HEK293T (cell line): ENCODE data around the gene MFSD11.

Source experiments
- CTCF ChIA-PET: fragments of 350-600 bp; formaldehyde crosslinking; extraction: SDS; loops from one replicate; lab custom pipeline; 2021; ENCODE audit warnings: antibody characterized with exemption, inconsistent platforms; lab: Yijun Ruan, JAX
- POLR2A ChIA-PET: fragments of 350-600 bp; formaldehyde crosslinking; extraction: SDS; loops from one replicate; lab custom pipeline; 2020; ENCODE audit warnings: antibody characterized with exemption, inconsistent platforms; lab: Yijun Ruan, JAX
- DNase-seq: peaks from one replicate; pipeline ENCODE4 v3.0.0; 2012; ENCODE audit warnings: mixed read lengths; ENCODE audit errors: extremely low spot score
- ARNT ChIP-seq: fragments of 450-650 bp; IDR thresholded peaks from 2 replicates; pipeline ENCODE4 v1.6.1; 2017; ENCODE audit warnings: mild to moderate bottlenecking
- BHLHE40 ChIP-seq: fragments of 450-650 bp; IDR thresholded peaks from 2 replicates; pipeline ENCODE4 v1.6.1; 2016; ENCODE audit warnings: mild to moderate bottlenecking, moderate library complexity, borderline replicate concordance
- CTBP1 ChIP-seq: fragments of 450-650 bp; IDR thresholded peaks from 2 replicates; pipeline ENCODE4 v1.6.1; 2016; ENCODE audit warnings: borderline replicate concordance
- ELF4 ChIP-seq: fragments of 450-650 bp; IDR thresholded peaks from 2 replicates; pipeline ENCODE4 v1.6.1; 2017; ENCODE audit warnings: antibody characterized with exemption
- FOXA1 ChIP-seq: fragments of 450-650 bp; IDR thresholded peaks from 2 replicates; pipeline ENCODE4 v1.6.1; 2016; ENCODE audit warnings: mild to moderate bottlenecking
- FOXK2 ChIP-seq: fragments of 450-650 bp; IDR thresholded peaks from 2 replicates; pipeline ENCODE4 v1.6.1; 2016; ENCODE audit warnings: mild to moderate bottlenecking
- FOXM1 ChIP-seq: fragments of 450-650 bp; IDR thresholded peaks from 2 replicates; pipeline ENCODE4 v1.6.1; 2017; ENCODE audit warnings: mild to moderate bottlenecking, borderline replicate concordance
- HDGF ChIP-seq: fragments of 450-650 bp; IDR thresholded peaks from 2 replicates; pipeline ENCODE4 v1.6.1; 2017; ENCODE audit warnings: antibody characterized with exemption, borderline replicate concordance
- L3MBTL2 ChIP-seq: fragments of 450-650 bp; conservative IDR thresholded peaks from 2 replicates; pipeline ENCODE4 v1.6.1; 2016; ENCODE audit warnings: mild to moderate bottlenecking
- LEF1 ChIP-seq: fragments of 450-650 bp; IDR thresholded peaks from 2 replicates; pipeline ENCODE4 v1.6.1; 2017; ENCODE audit warnings: mild to moderate bottlenecking, borderline replicate concordance
- NFRKB ChIP-seq: fragments of 450-650 bp; IDR thresholded peaks from 2 replicates; pipeline ENCODE4 v1.6.1; 2016; ENCODE audit warnings: mild to moderate bottlenecking, moderate library complexity
- PKNOX1 ChIP-seq: fragments of 450-650 bp; IDR thresholded peaks from 2 replicates; pipeline ENCODE4 v1.6.1; 2016
- SP1 ChIP-seq: fragments of 450-650 bp; IDR thresholded peaks from 2 replicates; pipeline ENCODE4 v1.6.1; 2017
- SUZ12 ChIP-seq: fragments of 450-650 bp; IDR thresholded peaks from 2 replicates; pipeline ENCODE4 v1.6.1; 2016; ENCODE audit warnings: mild to moderate bottlenecking
- TARDBP ChIP-seq: fragments of 450-650 bp; IDR thresholded peaks from 2 replicates; pipeline ENCODE4 v1.6.1; 2016
- ZNF384 ChIP-seq: fragments of 450-650 bp; IDR thresholded peaks from 2 replicates; pipeline ENCODE4 v1.6.1; 2016

The MFSD11 gene

GRCh38 chr17:76716146-76716838, 21.6 kb upstream of the MFSD11 start:
- DNase-seq: no peak
- CTCF ChIA-PET: no interaction called here
- POLR2A ChIA-PET: interaction anchor here (0.8 to 3.0 kb wide), 8 partner anchors 10 to 159 kb away, joined by 3 to 12 read pairs (median 4); partner anchors contain the start of genes MFSD11 and SRSF2
- no peak for TF ChIP-seq FOXM1
- TF ChIP-seq BHLHE40: no peak
- no peak for TF ChIP-seq NFRKB
- TF ChIP-seq FOXK2: no peak

- TF ChIP-seq ZNF384 (no peak), PKNOX1 (no peak), SP1 (no peak), ARNT (no peak), FOXA1 (no peak), FOXK2 (no peak), NFRKB (no peak), BHLHE40 (no peak), SUZ12 (no peak), TARDBP (no peak), HDGF (no peak), L3MBTL2 (no peak)
- POLR2A ChIA-PET: interaction anchor here (0.8 to 3.0 kb wide), 7 partner anchors 9 to 159 kb away, joined by 3 to 12 read pairs (median 4); partner anchors contain the start of genes MFSD11 and SRSF2
- CTCF ChIA-PET: no interaction called here
- no peak for DNase-seq
Observed at GRCh38 chr17:76716839-76717215, 21.1 kb upstream of the MFSD11 start.

- POLR2A ChIA-PET: interaction anchor here (0.8 to 3.0 kb wide), 4 partner anchors 8 to 19 kb away, joined by 3 to 9 read pairs (median 6); partner anchors contain the start of genes MFSD11, MXRA7 and SRSF2
- TF ChIP-seq FOXA1 (no peak), FOXK2 (no peak), ELF4 (no peak), FOXM1 (no peak), L3MBTL2 (no peak), ZNF384 (no peak), CTBP1 (no peak), BHLHE40 (no peak), SUZ12 (no peak), SP1 (no peak), TARDBP (no peak), ARNT (no peak), LEF1 (no peak), HDGF (no peak), NFRKB (no peak), PKNOX1 (no peak)
- CTCF ChIA-PET: no interaction called here
- DNase-seq: no peak
Observed at GRCh38 chr17:76718516-76718915, 19.4 kb upstream of the MFSD11 start.

- CTCF ChIA-PET: no interaction called here
- POLR2A ChIA-PET: interaction anchor here (0.9 to 1.9 kb wide), 2 partner anchors 9 to 17 kb away, joined by 3 to 9 read pairs; partner anchors contain the start of genes MXRA7 and SRSF2
- no peak for DNase-seq
- TF ChIP-seq BHLHE40: no peak
- no peak for TF ChIP-seq CTBP1
- no peak for TF ChIP-seq TARDBP
- no peak for TF ChIP-seq FOXM1
- no peak for TF ChIP-seq ELF4
- no peak for TF ChIP-seq HDGF
- TF ChIP-seq FOXK2: no peak
- no peak for TF ChIP-seq FOXA1
- TF ChIP-seq SP1: no peak
- no peak for TF ChIP-seq ARNT
- no peak for TF ChIP-seq NFRKB
- no peak for TF ChIP-seq L3MBTL2
- no peak for TF ChIP-seq PKNOX1
- no peak for TF ChIP-seq ZNF384
Observed at GRCh38 chr17:76720211-76720610, 17.7 kb upstream of the MFSD11 start.

- TF ChIP-seq HDGF: no peak
- TF ChIP-seq ELF4: no peak
- no peak for TF ChIP-seq SUZ12
- TF ChIP-seq ARNT: no peak
- TF ChIP-seq ZNF384: no peak
- no peak for TF ChIP-seq SP1
- no peak for TF ChIP-seq CTBP1
- no peak for TF ChIP-seq FOXA1
- no peak for TF ChIP-seq FOXK2
- no peak for TF ChIP-seq TARDBP
- no peak for TF ChIP-seq L3MBTL2
- no peak for TF ChIP-seq PKNOX1
- TF ChIP-seq BHLHE40: no peak
- TF ChIP-seq LEF1: no peak
- TF ChIP-seq FOXM1: no peak
- TF ChIP-seq NFRKB: no peak
Observed at GRCh38 chr17:76720941-76721340, 17.0 kb upstream of the MFSD11 start.

GRCh38 chr17:76721463-76721862, 16.5 kb upstream of the MFSD11 start:
- no peak for DNase-seq
- CTCF ChIA-PET: no interaction called here
- POLR2A ChIA-PET: interaction anchor here (1.8 kb wide), 1 partner anchor 50 kb away, joined by 4 read pairs; no protein-coding TSS in a partner anchor
- TF ChIP-seq NFRKB (no peak), TARDBP (no peak), ELF4 (no peak), L3MBTL2 (no peak), FOXM1 (no peak), HDGF (no peak)

More at GRCh38 chr17:76720941-76721340, 17.0 kb upstream of the MFSD11 start:
- POLR2A ChIA-PET: interaction anchor here (1.8 kb wide), 1 partner anchor 50 kb away, joined by 4 read pairs; no protein-coding TSS in a partner anchor
- DNase-seq: no peak
- CTCF ChIA-PET: interaction anchor here (0.5 kb wide), 1 partner anchor 90 kb away, joined by 3 read pairs; no protein-coding TSS in a partner anchor
